Activated CD4-positive, alpha-beta T cell treated with anti-CD3 and anti-CD28 coated beads for 48 hours (primary cell): ENCODE results near the gene MEA1.
A peak's percentile ranks its signal among the peaks of the same experiment; 100 is the strongest.

Experiments used
- DNase-seq: peaks from one replicate; pipeline ENCODE4 v3.0.0-alpha.2; 2020

The MEA1 gene

GRCh38 chr6:42969431-42969830 is 44.3 kb downstream of the MEA1 start:
- no peak for DNase-seq

GRCh38 chr6:42968783-42969182 is 45.0 kb downstream of the MEA1 start:
- DNase-seq, result no peak

- no peak for DNase-seq
These were observed 45.5 kb downstream of the MEA1 start for GRCh38 chr6:42968126-42968701.

- no peak for DNase-seq
These were observed 46.5 kb downstream of the MEA1 start for GRCh38 chr6:42967228-42967627.

DNA sequence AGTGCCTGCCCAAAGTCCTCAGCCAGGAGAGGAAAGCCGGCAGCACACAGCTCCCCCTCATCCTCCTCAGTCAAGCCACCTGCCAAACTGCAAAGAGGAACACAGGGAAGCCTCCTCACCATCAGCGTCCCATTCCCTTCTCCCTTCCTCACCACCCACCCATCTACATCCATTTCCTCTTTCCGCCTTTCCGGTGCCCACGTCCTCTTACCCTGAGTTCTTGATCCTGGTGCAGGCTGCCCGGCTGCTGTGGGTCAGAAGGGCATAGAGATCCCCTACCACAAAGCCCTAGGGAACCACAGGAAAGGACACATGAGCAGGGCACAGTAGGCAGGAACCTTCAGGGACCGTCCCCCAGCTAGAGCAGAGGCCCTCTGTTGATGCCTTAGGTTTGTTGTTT is 47.2 kb downstream of the MEA1 start:
- DNase-seq, result no peak

- DNase-seq, result peak; percentile 58
These were observed 49.7 kb downstream of the MEA1 start for GRCh38 chr6:42963855-42964605.

GRCh38 chr6:42963179-42963854 is 50.4 kb downstream of the MEA1 start:
- DNase-seq, result no peak

DNA sequence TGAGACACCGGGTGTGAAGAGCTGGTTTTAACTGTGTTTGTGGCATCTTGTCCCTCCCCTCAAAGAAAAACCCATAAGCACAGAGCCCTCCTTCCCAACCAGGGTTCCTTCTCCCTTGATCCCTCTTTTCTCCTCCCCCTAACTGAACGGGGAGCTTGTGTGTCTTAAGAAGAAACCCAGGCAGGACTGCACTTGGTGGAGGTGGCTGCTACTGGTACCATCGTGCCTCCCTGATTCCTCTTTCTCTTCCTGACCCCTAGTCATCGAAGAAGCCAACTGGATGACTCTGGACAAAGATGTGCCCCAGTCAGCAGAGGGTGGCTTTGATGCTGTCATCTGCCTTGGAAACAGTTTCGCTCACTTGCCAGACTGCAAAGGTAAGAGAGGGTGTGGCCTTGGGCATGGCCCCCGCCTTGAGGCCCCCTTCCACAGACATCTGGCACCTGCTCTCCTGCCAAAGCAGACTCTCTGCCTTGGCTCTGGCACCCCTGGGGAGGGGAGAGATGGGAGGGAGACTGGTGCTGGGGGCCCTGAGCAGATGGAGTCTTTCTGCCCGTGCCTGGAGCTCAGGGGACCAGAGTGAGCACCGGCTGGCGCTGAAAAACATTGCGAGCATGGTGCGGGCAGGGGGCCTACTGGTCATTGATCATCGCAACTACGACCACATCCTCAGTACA is 51.1 kb downstream of the MEA1 start:
- DNase-seq, result no peak

DNA sequence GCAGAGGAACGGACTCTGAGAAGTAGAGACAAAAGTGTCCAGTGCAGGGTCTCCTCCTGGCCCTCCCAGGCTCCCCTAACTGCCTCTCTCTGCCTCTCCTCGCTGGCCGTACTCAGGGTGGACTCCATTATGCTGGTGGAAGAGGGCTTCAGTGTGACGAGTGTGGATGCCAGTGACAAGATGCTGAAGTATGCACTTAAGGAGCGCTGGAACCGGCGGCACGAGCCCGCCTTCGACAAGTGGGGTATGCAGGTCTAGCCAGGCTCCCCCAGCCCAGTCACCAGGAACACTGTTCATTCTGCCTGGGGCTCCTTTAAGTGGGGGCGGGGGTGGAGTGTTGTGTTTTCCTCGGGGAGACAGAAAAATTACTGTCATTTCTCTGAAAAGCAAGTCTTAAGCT is 51.6 kb downstream of the MEA1 start:
- no peak for DNase-seq
